ENCODE results near the gene RDM1.

RDM1 gene

GRCh38 chr17:35877345-35878029, 53.1 kb downstream of the RDM1 start:
- Histone ChIP-seq H3K27me3 (replicated peaks; ENCODE audit: control insufficient read depth, insufficient read depth, low read length) (peaks cover 7% of the 10 kb centered on the region), H3K4me1 (ENCODE audit: control insufficient read depth, insufficient read depth, low read length) (no peaks in the 10 kb centered on the region), H3K9ac (ENCODE audit: low read length) (no peak overlapping the region), H3K4me3 (ENCODE audit: low read length) (no peak overlapping the region), H3K9me3 (ENCODE audit: control insufficient read depth, low read length) (no peaks in the 10 kb centered on the region), H3K36me3 (ENCODE audit: control insufficient read depth, insufficient read depth, low read length, severe bottlenecking) (no peaks in the 10 kb centered on the region)
- no peak for DNase-seq (ENCODE audit: low read depth)

- no peak for DNase-seq (ENCODE audit: low read depth)
- no peak overlapping the region for H3K4me3 ChIP-seq (ENCODE audit: low read length)
Measured at GRCh38 chr17:35876534-35876933, 54.0 kb downstream of the RDM1 start.

GRCh38 chr17:35875800-35876139, 54.8 kb downstream of the RDM1 start:
- no peak for DNase-seq (ENCODE audit: low read depth)
- Histone ChIP-seq H3K9me3 (ENCODE audit: control insufficient read depth, low read length) (no peaks in the 10 kb centered on the region), H3K4me1 (ENCODE audit: control insufficient read depth, insufficient read depth, low read length) (no peaks in the 10 kb centered on the region), H3K27me3 (replicated peaks; ENCODE audit: control insufficient read depth, insufficient read depth, low read length) (peaks cover 7% of the 10 kb centered on the region), H3K36me3 (ENCODE audit: control insufficient read depth, insufficient read depth, low read length, severe bottlenecking) (no peaks in the 10 kb centered on the region), H3K4me3 (ENCODE audit: low read length) (no peak overlapping the region), H3K9ac (ENCODE audit: low read length) (no peak overlapping the region)

More at GRCh38 chr17:35876534-35876933, 54.0 kb downstream of the RDM1 start:
- H3K36me3 ChIP-seq (ENCODE audit: control insufficient read depth, insufficient read depth, low read length, severe bottlenecking): no peaks in the 10 kb centered on the region
- H3K9me3 ChIP-seq (ENCODE audit: control insufficient read depth, low read length): no peaks in the 10 kb centered on the region
- H3K27me3 ChIP-seq (replicated peaks; ENCODE audit: control insufficient read depth, insufficient read depth, low read length): peaks cover 7% of the 10 kb centered on the region
- no peaks in the 10 kb centered on the region for H3K4me1 ChIP-seq (ENCODE audit: control insufficient read depth, insufficient read depth, low read length)
- no peak overlapping the region for H3K9ac ChIP-seq (ENCODE audit: low read length)

- no peak for DNase-seq (ENCODE audit: low read depth)
- Histone ChIP-seq H3K9me3 (ENCODE audit: control insufficient read depth, low read length) (no peaks in the 10 kb centered on the region), H3K4me3 (ENCODE audit: low read length) (no peak overlapping the region), H3K4me1 (ENCODE audit: control insufficient read depth, insufficient read depth, low read length) (no peaks in the 10 kb centered on the region), H3K36me3 (ENCODE audit: control insufficient read depth, insufficient read depth, low read length, severe bottlenecking) (no peaks in the 10 kb centered on the region), H3K27me3 (replicated peaks; ENCODE audit: control insufficient read depth, insufficient read depth, low read length) (peaks cover 7% of the 10 kb centered on the region), H3K9ac (ENCODE audit: low read length) (no peak overlapping the region)
Measured at GRCh38 chr17:35875072-35875799, 55.3 kb downstream of the RDM1 start.

DNA sequence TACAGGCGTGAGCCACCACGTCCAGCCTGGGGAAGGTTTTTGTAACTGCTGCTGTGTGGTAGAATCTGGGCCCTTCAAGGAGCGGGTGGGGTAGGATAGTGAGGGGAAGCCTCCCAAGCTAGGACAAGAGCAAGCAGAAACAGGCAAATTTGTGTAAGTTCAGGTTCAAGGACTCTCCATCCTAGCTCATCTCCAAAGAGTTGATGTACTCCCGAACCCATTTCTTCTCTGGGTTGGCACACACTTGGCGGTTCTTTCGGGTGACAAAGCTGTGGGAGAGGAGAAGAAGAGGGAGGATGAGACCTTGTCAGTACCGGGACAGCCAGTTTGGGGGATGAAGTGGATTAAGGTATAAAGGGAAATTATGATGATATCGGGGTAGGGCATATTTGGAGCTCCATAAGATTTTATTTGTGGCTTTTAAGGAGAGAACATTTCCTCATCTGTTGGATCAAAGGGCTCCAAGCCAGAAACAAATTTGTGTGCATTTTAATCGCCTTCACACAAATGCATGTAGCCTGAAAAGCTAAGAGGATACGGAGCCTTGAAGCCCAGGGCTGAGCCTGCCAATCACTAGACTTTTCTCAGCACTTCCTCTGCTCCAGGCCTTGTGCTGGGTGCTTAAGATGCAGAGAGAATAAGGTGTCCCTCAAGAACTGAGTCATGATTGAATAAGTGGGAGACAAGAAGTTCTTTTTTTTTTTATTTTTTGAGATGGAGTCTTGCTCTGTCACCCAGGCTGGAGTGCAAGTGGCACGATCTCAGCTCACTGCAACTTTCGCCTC, 58.2 kb downstream of the RDM1 start:
- no peaks in the 10 kb centered on the region for H3K9me3 ChIP-seq (ENCODE audit: control insufficient read depth, low read length)
- H3K27me3 ChIP-seq (replicated peaks; ENCODE audit: control insufficient read depth, insufficient read depth, low read length): peaks cover 7% of the 10 kb centered on the region
- no peak for DNase-seq (ENCODE audit: low read depth)
- H3K36me3 ChIP-seq (ENCODE audit: control insufficient read depth, insufficient read depth, low read length, severe bottlenecking): no peaks in the 10 kb centered on the region
- H3K4me3 ChIP-seq (ENCODE audit: low read length): no peak overlapping the region
- H3K9ac ChIP-seq (ENCODE audit: low read length): no peak overlapping the region
- H3K4me1 ChIP-seq (ENCODE audit: control insufficient read depth, insufficient read depth, low read length): no peaks in the 10 kb centered on the region

DNA sequence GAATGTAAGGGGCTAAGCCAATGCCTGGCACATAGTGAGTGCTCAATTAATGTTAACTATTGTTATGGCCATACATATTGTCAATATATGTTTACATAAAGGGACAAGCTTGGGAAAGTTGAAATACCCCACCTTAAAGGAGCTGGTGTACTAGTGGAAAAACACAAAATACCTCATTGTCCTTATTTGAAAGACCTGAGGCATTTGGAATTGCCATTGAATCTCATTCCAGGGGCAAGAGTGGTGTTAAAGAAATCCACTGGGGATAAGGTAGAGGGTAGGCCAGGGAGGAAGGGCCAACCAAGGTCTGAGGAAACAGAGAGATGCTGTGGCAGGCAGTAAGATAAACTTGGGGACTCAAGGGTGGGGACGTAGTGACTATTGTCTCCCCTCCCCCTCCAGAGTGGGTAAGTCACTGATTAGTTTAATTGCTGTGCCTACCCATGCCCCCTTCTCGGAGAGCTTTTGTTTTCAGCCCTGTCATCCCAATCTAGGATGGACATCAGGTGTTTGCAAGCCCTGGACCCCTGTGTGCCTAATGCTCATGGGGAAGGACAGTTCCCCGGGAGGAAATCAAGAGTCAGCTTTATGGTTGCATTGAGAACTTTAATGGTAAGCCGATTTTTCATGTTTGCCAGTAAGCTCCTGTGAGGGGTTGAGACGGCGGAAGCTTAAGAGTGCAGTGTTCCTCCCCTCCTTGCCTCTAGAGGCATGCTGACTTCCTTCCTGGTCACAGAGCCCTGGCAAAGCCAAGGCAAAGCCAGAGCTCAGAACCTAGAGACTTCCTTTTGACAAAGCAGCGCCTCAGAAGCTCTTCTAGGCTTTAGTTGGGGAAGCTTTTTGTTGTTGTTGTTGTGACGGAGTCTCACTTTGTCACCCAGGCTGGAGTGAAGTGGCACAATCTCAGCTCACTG, 59.4 kb downstream of the RDM1 start:
- Histone ChIP-seq H3K9ac (ENCODE audit: low read length) (no peak overlapping the region), H3K36me3 (ENCODE audit: control insufficient read depth, insufficient read depth, low read length, severe bottlenecking) (no peaks in the 10 kb centered on the region), H3K4me3 (ENCODE audit: low read length) (no peak overlapping the region), H3K9me3 (ENCODE audit: control insufficient read depth, low read length) (no peaks in the 10 kb centered on the region), H3K4me1 (ENCODE audit: control insufficient read depth, insufficient read depth, low read length) (peaks cover 6% of the 10 kb centered on the region), H3K27me3 (replicated peaks; ENCODE audit: control insufficient read depth, insufficient read depth, low read length) (peaks cover 1% of the 10 kb centered on the region)
- DNase-seq (ENCODE audit: low read depth): no peak

GRCh38 chr17:35868737-35869136, 61.8 kb downstream of the RDM1 start, which contains the start of gene HEATR9:
Gene HEATR9, minus strand, starts transcription at chr17:35868891. Its CDS starts 149 bp downstream, at chr17:35868742.
- Histone ChIP-seq H3K4me1 (ENCODE audit: control insufficient read depth, insufficient read depth, low read length) (peaks cover 16% of the 10 kb centered on the region), H3K36me3 (ENCODE audit: control insufficient read depth, insufficient read depth, low read length, severe bottlenecking) (no peaks in the 10 kb centered on the region), H3K9me3 (ENCODE audit: control insufficient read depth, low read length) (no peaks in the 10 kb centered on the region), H3K27me3 (replicated peaks; ENCODE audit: control insufficient read depth, insufficient read depth, low read length) (no peaks in the 10 kb centered on the region), H3K9ac (ENCODE audit: low read length) (no peak within 1 kb of the TSS), H3K4me3 (ENCODE audit: low read length) (no peak within 1 kb of the TSS)
- DNase-seq (ENCODE audit: low read depth): no peak
